Panc1 (cell line): Measurements from ENCODE around the gene COMMD6. TPM values are rescaled to one million over a fixed set of nuclear protein-coding genes. Genes with fewer than 3 reads are reported as not detected.

Experiments
- ATAC-seq: fragments of 200-7000 bp; cut with Tn5 transposase; 2 replicates; pipeline ENCODE4 v1.9.1; 2020; ENCODE audit warnings: mild to moderate bottlenecking, moderate library complexity
- BruUV-seq: library from RNA; stranded (reverse); fragments of 400-500 nt; replicated peaks from 2 replicates; lab custom pipeline; 2021; lab: Mats Ljungman, UMichigan
- CTCF ChIA-PET: fragments of 300-600 bp; sonication (Branson Sonifier 250); formaldehyde crosslinking; loops from one replicate; lab custom pipeline; 2022; ENCODE audit warnings: antibody characterized with exemption; lab: Charles Lee
- POLR2A ChIA-PET: fragments of 300-600 bp; sonication (Branson Sonifier 250); formaldehyde crosslinking; loops from one replicate; lab custom pipeline; 2022; ENCODE audit warnings: antibody characterized with exemption; lab: Charles Lee
- DNase-seq: peaks from one replicate; pipeline ENCODE4 v3.0.0-alpha.2; 2010; ENCODE audit warnings: low read depth, low spot score
- H3K27ac ChIP-seq: 2 replicates; pipeline ENCODE4 v1.5.1; 2011; ENCODE audit warnings: mild to moderate bottlenecking, low read length, inconsistent platforms
- H3K27me3 ChIP-seq: fragments of 200-500 bp; sonication (Bioruptor generic); 2 replicates; pipeline ENCODE4 v1.6.0; 2014; ENCODE audit warnings: low read length, inconsistent platforms; ENCODE audit not compliant: control insufficient read depth, insufficient read depth
- H3K36me3 ChIP-seq: fragments of 200-500 bp; sonication (Bioruptor generic); 2 replicates; pipeline ENCODE4 v1.5.1; 2014; ENCODE audit warnings: inconsistent platforms, mild to moderate bottlenecking, low read length, moderate library complexity; ENCODE audit not compliant: control insufficient read depth, insufficient read depth
- H3K4me1 ChIP-seq: 2 replicates; pipeline ENCODE4 v1.5.1; 2011; ENCODE audit warnings: inconsistent platforms, mild to moderate bottlenecking, low read length, moderate library complexity; ENCODE audit not compliant: control insufficient read depth, insufficient read depth
- H3K4me3 ChIP-seq, 2 experiments: 2 replicates each; pipeline ENCODE4 v1.5.1; 2011 to 2012; ENCODE audit warnings: low read depth in 2 of 2, low read length in 2 of 2, mild to moderate bottlenecking in 2 of 2, inconsistent platforms in 1 of 2, moderate library complexity in 1 of 2
- H3K9me3 ChIP-seq: fragments of 200-500 bp; sonication (Bioruptor generic); 2 replicates; pipeline ENCODE4 v1.5.1; 2014; ENCODE audit warnings: low read depth, mild to moderate bottlenecking, inconsistent platforms, low read length, moderate library complexity; ENCODE audit not compliant: control insufficient read depth, insufficient read depth
- CTCF ChIP-seq: fragments of 450-650 bp; IDR thresholded peaks from 2 replicates; pipeline ENCODE4 v1.5.1; 2017; ENCODE audit warnings: mild to moderate bottlenecking
- POLR2AphosphoS5 ChIP-seq: IDR thresholded peaks from 2 replicates; pipeline ENCODE4 v1.6.1; 2012; ENCODE audit warnings: mild to moderate bottlenecking, low read depth, low read length, moderate library complexity
- REST ChIP-seq, 2 experiments: IDR thresholded peaks; 2 replicates each; pipeline ENCODE4 v1.6.1; 2011 to 2012; ENCODE audit warnings: low read depth in 2 of 2, control low read depth in 1 of 2, low read length in 1 of 2, mild to moderate bottlenecking in 1 of 2, moderate library complexity in 1 of 2; ENCODE audit not compliant: insufficient read depth in 1 of 2
- SIN3A ChIP-seq: IDR thresholded peaks from 2 replicates; pipeline ENCODE4 v1.6.1; 2012; ENCODE audit warnings: low read depth, mild to moderate bottlenecking, low read length, moderate library complexity, borderline replicate concordance; ENCODE audit not compliant: insufficient read depth
- TCF7L2 ChIP-seq: IDR thresholded peaks from 2 replicates; pipeline ENCODE4 v1.6.1; 2011; ENCODE audit warnings: mild to moderate bottlenecking, low read depth, low read length, inconsistent platforms
- in situ Hi-C: cut with HindIII; loops from 2 replicates; pipeline ENCODE4 v1.10.0; 2016; ENCODE audit warnings: low sequenced_read_pairs, low pct_unique_long_range_greater_than_20kb
- intact Hi-C: fragments of 100-400 bp; cut with micrococcal nuclease; formaldehyde crosslinking; loops from one replicate; pipeline ENCODE4 v1.10.0; 2022; ENCODE audit not compliant: unreplicated experiment
- total RNA-seq: library from RNA; stranded (reverse); gene quantifications from one replicate; pipeline ENCODE4 v1.2.1, GENCODE V29; 2021; ENCODE audit not compliant: unreplicated experiment

Gene COMMD6
- total RNA-seq, 1 experiment from 2014 or later: 97.4 TPM

DNA sequence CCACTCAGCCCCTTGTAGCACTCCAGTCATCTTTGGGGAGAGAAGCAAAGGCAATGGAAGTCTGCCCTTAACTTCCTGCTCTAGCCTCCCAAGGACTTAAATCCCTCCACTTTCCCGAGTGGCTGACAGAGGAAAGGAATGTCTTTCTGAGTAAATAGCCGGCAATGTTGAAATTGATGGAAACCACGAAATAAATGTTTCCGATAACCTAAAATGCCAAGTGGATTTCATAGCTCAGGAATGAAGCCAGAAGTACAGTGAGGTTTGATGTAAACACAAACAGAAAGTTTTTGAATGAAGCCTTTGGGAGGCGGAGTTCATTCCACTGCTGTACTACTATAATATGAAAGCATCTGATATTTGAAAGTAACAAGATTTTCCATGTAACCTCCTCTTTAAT lies 41.7 kb downstream of the COMMD6 start:
- no peaks in the 10 kb centered on the region for H3K27me3 ChIP-seq
- H3K36me3 ChIP-seq: no peaks in the 10 kb centered on the region
- H3K4me3 ChIP-seq: no peak overlapping the region
- TF ChIP-seq POLR2AphosphoS5 (no peak), TCF7L2 (no peak)
- no peak overlapping the region for H3K27ac ChIP-seq
- ChIA-PET CTCF (no interaction called here), POLR2A (no interaction called here)
- H3K9me3 ChIP-seq: no peaks in the 10 kb centered on the region
- in situ Hi-C loops (no loop called here), intact Hi-C loops (no loop called here)
- no TSS peak for BruUV-seq
- DNase-seq (no peak), ATAC-seq (no peak)
- no peaks in the 10 kb centered on the region for H3K4me1 ChIP-seq

- ATAC-seq: no peak
Observed at GRCh38 chr13:75494491-75494890, 43.1 kb downstream of the COMMD6 start.

More at GRCh38 chr13:75494491-75494890, 43.1 kb downstream of the COMMD6 start:
- no peaks in the 10 kb centered on the region for H3K36me3 ChIP-seq
- no peak overlapping the region for H3K27ac ChIP-seq
- ChIA-PET CTCF (no interaction called here), POLR2A (no interaction called here)
- no peaks in the 10 kb centered on the region for H3K27me3 ChIP-seq
- no peak for DNase-seq
- in situ Hi-C loops: no loop called here
- no TSS peak for BruUV-seq
- H3K4me1 ChIP-seq: no peaks in the 10 kb centered on the region; the same call in 1 of the 2 replicates
- intact Hi-C loops: no loop called here
- no peaks in the 10 kb centered on the region for H3K9me3 ChIP-seq
- H3K4me3 ChIP-seq: no peak overlapping the region
- TF ChIP-seq CTCF (no peak), TCF7L2 (no peak), REST (IDR thresholded peaks at IDR 0.05; ENCODE audit: insufficient read depth in 1 of 2, low read depth in 2 of 2, low read length in 1 of 2) (no peak), SIN3A (no peak), POLR2AphosphoS5 (no peak)
